Activated CD8-positive, alpha-beta T cell treated with anti-CD3 and anti-CD28 coated beads for 36 hours (primary cell): ENCODE results near the gene PDE4B. TPM values are rescaled to one million over a fixed set of nuclear protein-coding genes. Genes with fewer than 3 reads are reported as not detected.

Source experiments
- ATAC-seq: fragments of 200-7000 bp; cut with Tn5 transposase; one replicate; pipeline ENCODE4 v1.10.0; 2021; ENCODE audit warnings: mild to moderate bottlenecking, moderate library complexity
- CTCF ChIA-PET: fragments of 350-600 bp; sonication (Branson Sonifier 250); formaldehyde crosslinking; loops from one replicate; lab custom pipeline; 2021; ENCODE audit warnings: antibody characterized with exemption; lab: Charles Lee
- POLR2A ChIA-PET: fragments of 350-600 bp; sonication (Branson Sonifier 250); formaldehyde crosslinking; loops from one replicate; lab custom pipeline; 2021; ENCODE audit warnings: antibody characterized with exemption; lab: Charles Lee
- DNase-seq: peaks from one replicate; pipeline ENCODE4 v3.0.0-alpha.2; 2020
- H3K27ac Mint-ChIP-seq: one replicate; pipeline ENCODE4 v1.8.0; 2021; ENCODE audit warnings: mild to moderate bottlenecking, mixed read lengths
- H3K27me3 Mint-ChIP-seq: one replicate; pipeline ENCODE4 v1.8.0; 2021; ENCODE audit warnings: mixed read lengths
- H3K36me3 Mint-ChIP-seq: one replicate; pipeline ENCODE4 v1.8.0; 2021; ENCODE audit warnings: low read depth, mixed read lengths
- H3K4me1 Mint-ChIP-seq: one replicate; pipeline ENCODE4 v1.8.0; 2021; ENCODE audit warnings: low read depth, mixed read lengths
- H3K4me3 Mint-ChIP-seq: one replicate; pipeline ENCODE4 v1.8.0; 2021; ENCODE audit warnings: mild to moderate bottlenecking, moderate library complexity, mixed read lengths
- H3K9me3 Mint-ChIP-seq: one replicate; pipeline ENCODE4 v1.8.0; 2021; ENCODE audit warnings: mixed read lengths
- CTCF ChIP-seq: fragments of 200-600 bp; IDR thresholded peaks from one replicate; pipeline ENCODE4 v1.8.0; 2022; ENCODE audit warnings: antibody characterized with exemption, mild to moderate bottlenecking
- intact Hi-C: fragments of 100-400 bp; cut with micrococcal nuclease; formaldehyde crosslinking; loops from one replicate; pipeline ENCODE4 v1.10.0; 2022
- total RNA-seq, 2 experiments: library from RNA; stranded (reverse); gene quantifications; one replicate each; pipeline ENCODE4 v1.2.3, GENCODE V29; 2021

PDE4B gene
- total RNA-seq, 2 experiments from 2014 or later = 32.4 to 33.1 TPM

GRCh38 chr1:66348776-66349175 is 556.1 kb downstream of the PDE4B start:
- ChIA-PET POLR2A (interaction anchor here (0.7 to 5.3 kb wide), 4 partner anchors 9 to 66 kb away, joined by 3 to 57 read pairs (median 11); no protein-coding TSS in a partner anchor), CTCF (interaction anchor here (3.2 to 6.3 kb wide), 7 partner anchors 15 to 101 kb away, joined by 10 to 59 read pairs (median 25); no protein-coding TSS in a partner anchor)
- Mint-ChIP-seq H3K36me3 (peaks cover 49% of the 10 kb centered on the region), H3K27ac (peak overlapping the region; percentile 81), H3K9me3 (no peaks in the 10 kb centered on the region), H3K4me1 (peaks cover 96% of the 10 kb centered on the region), H3K4me3 (peak overlapping the region; percentile 70), H3K27me3 (no peaks in the 10 kb centered on the region)
- TF ChIP-seq CTCF = no peak
- ATAC-seq (no peak), DNase-seq (no peak)
- intact Hi-C loops = no loop called here

GRCh38 chr1:66349242-66349641 is 556.5 kb downstream of the PDE4B start:
- CTCF ChIA-PET = interaction anchor here (1.9 to 6.3 kb wide), 8 partner anchors 14 to 101 kb away, joined by 8 to 59 read pairs (median 24); no protein-coding TSS in a partner anchor
- H3K27me3 Mint-ChIP-seq = no peaks in the 10 kb centered on the region
- intact Hi-C loops = no loop called here
- ATAC-seq (no peak), DNase-seq (no peak)
- peak overlapping the region; percentile 70 for H3K4me3 Mint-ChIP-seq
- POLR2A ChIA-PET = interaction anchor here (0.7 to 5.3 kb wide), 7 partner anchors 9 to 87 kb away, joined by 3 to 57 read pairs (median 10); no protein-coding TSS in a partner anchor
- H3K27ac Mint-ChIP-seq = peak overlapping the region; percentile 81
- no peak for TF ChIP-seq CTCF
- peaks cover 97% of the 10 kb centered on the region for H3K4me1 Mint-ChIP-seq
- peaks cover 46% of the 10 kb centered on the region for H3K36me3 Mint-ChIP-seq
- no peaks in the 10 kb centered on the region for H3K9me3 Mint-ChIP-seq

GRCh38 chr1:66350001-66350547 is 557.4 kb downstream of the PDE4B start:
- H3K9me3 Mint-ChIP-seq = no peaks in the 10 kb centered on the region
- peak; percentile 74 for ATAC-seq
- peak; percentile 83 for DNase-seq
- ChIA-PET CTCF (interaction anchor here (0.8 to 6.3 kb wide), 22 partner anchors 9 to 394 kb away, joined by 3 to 59 read pairs (median 4); no protein-coding TSS in a partner anchor), POLR2A (interaction anchor here (0.7 to 5.3 kb wide), 8 partner anchors 10 to 86 kb away, joined by 3 to 57 read pairs (median 10); no protein-coding TSS in a partner anchor)
- peaks cover 47% of the 10 kb centered on the region for H3K36me3 Mint-ChIP-seq
- H3K4me3 Mint-ChIP-seq = peak overlapping the region; percentile 70
- H3K27me3 Mint-ChIP-seq = no peaks in the 10 kb centered on the region
- no peak for TF ChIP-seq CTCF
- peak overlapping the region; percentile 81 for H3K27ac Mint-ChIP-seq
- intact Hi-C loops = loop anchor here (2.0 to 5.0 kb wide), 3 partner anchors 13 to 87 kb away; no protein-coding TSS in a partner anchor
- peaks cover 96% of the 10 kb centered on the region for H3K4me1 Mint-ChIP-seq

GRCh38 chr1:66351478-66351877 is 558.8 kb downstream of the PDE4B start:
- peak overlapping the region; percentile 46 for H3K4me3 Mint-ChIP-seq
- peaks cover 48% of the 10 kb centered on the region for H3K36me3 Mint-ChIP-seq
- ChIA-PET CTCF (interaction anchor here (0.7 to 6.3 kb wide), 15 partner anchors 7 to 395 kb away, joined by 3 to 59 read pairs (median 6); no protein-coding TSS in a partner anchor), POLR2A (interaction anchor here (0.8 to 5.3 kb wide), 10 partner anchors 9 to 99 kb away, joined by 3 to 57 read pairs (median 8); no protein-coding TSS in a partner anchor)
- H3K9me3 Mint-ChIP-seq = no peaks in the 10 kb centered on the region
- intact Hi-C loops = loop anchor here (2.0 to 5.0 kb wide), 3 partner anchors 15 to 86 kb away; no protein-coding TSS in a partner anchor
- no peak for DNase-seq
- no peaks in the 10 kb centered on the region for H3K27me3 Mint-ChIP-seq
- peaks cover 96% of the 10 kb centered on the region for H3K4me1 Mint-ChIP-seq
- peak overlapping the region; percentile 81 for H3K27ac Mint-ChIP-seq
- ATAC-seq = peak; percentile 34
- TF ChIP-seq CTCF = no peak
